SJSA1 (cell line): ENCODE measurements around the gene RUFY3. TPM values are rescaled to one million over a fixed set of nuclear protein-coding genes. Genes with fewer than 3 reads are reported as not detected.
"Not testable (repeated sequence)": the region's sequence is repeated elsewhere in the genome, so short reads cannot be mapped to it uniquely, and the experiment has no call there.

ENCODE experiments used
- DNase-seq, 2 experiments: peaks; one replicate each; pipeline ENCODE4 v3.0.0-alpha.2; 2015 to 2020; ENCODE audit warnings: low spot score in 2 of 2, low read depth in 1 of 2
- H3K27ac ChIP-seq: fragments of 250-450 bp; sonication (Bioruptor Pico); 2 replicates; pipeline ENCODE4 v1.5.1; 2020; ENCODE audit warnings: mild to moderate bottlenecking, moderate library complexity
- H3K27me3 ChIP-seq: fragments of 250-450 bp; sonication (Bioruptor Pico); replicated peaks from 2 replicates; pipeline ENCODE4 v1.5.1; 2020; ENCODE audit warnings: mild to moderate bottlenecking, moderate library complexity
- H3K36me3 ChIP-seq: fragments of 250-450 bp; sonication (Bioruptor Pico); 2 replicates; pipeline ENCODE4 v1.5.1; 2020; ENCODE audit warnings: mild to moderate bottlenecking
- H3K4me1 ChIP-seq: fragments of 250-450 bp; sonication (Bioruptor Pico); replicated peaks from 2 replicates; pipeline ENCODE4 v1.6.1; 2021; ENCODE audit warnings: mild to moderate bottlenecking
- H3K4me3 ChIP-seq: fragments of 250-450 bp; sonication (Bioruptor Pico); 2 replicates; pipeline ENCODE4 v1.5.1; 2020; ENCODE audit warnings: mild to moderate bottlenecking
- H3K9me3 ChIP-seq: fragments of 250-450 bp; sonication (Bioruptor Pico); replicated peaks from 2 replicates; pipeline ENCODE4 v1.5.1; 2020; ENCODE audit warnings: mild to moderate bottlenecking
- total RNA-seq: library from RNA; depleted of rRNA; stranded (reverse); fragments of >200 nt; shearing (Covaris generic); gene quantifications from 2 replicates; pipeline ENCODE4 v1.2.3, GENCODE V29; 2014

RUFY3 gene
- total RNA-seq, 1 experiment from 2014 or later: 21.1 TPM

DNA sequence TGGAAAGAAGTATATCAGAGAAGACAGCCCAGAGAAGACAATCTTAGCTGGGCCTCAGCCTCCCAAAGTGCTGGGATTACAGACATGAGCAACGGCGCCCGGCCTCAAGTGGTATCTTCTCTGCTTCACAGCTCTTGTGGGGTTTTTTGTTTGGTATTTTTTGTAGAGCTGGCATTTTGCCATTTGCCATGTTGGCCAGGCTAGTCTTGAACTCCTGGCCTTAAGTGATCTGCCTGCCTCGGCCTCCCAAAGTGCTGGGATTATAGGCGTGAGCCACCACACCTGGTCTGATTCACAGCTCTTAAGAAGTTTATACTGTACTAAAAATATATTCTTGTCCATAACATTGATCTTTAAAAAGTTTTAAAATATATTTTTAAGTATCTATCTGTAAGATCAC lies 21.1 kb upstream of the RUFY3 start:
- no peak overlapping the region for H3K27ac ChIP-seq
- DNase-seq: no peak
- H3K9me3 ChIP-seq: no peaks in the 10 kb centered on the region
- peaks cover 8% of the 10 kb centered on the region for H3K36me3 ChIP-seq
- H3K4me3 ChIP-seq: no peak overlapping the region
- peaks cover 14% of the 10 kb centered on the region for H3K4me1 ChIP-seq
- no peaks in the 10 kb centered on the region for H3K27me3 ChIP-seq

GRCh38 chr4:70701271-70701670 lies 20.5 kb upstream of the RUFY3 start:
- H3K36me3 ChIP-seq: peaks cover 8% of the 10 kb centered on the region
- H3K9me3 ChIP-seq: no peaks in the 10 kb centered on the region
- peaks cover 17% of the 10 kb centered on the region for H3K4me1 ChIP-seq
- no peak for DNase-seq
- no peak overlapping the region for H3K4me3 ChIP-seq
- no peak overlapping the region for H3K27ac ChIP-seq
- H3K27me3 ChIP-seq: no peaks in the 10 kb centered on the region

GRCh38 chr4:70702592-70702991 lies 19.2 kb upstream of the RUFY3 start:
- H3K9me3 ChIP-seq, H3K27me3 ChIP-seq, H3K4me3 ChIP-seq, H3K27ac ChIP-seq, DNase-seq, H3K36me3 ChIP-seq: not testable (repeated sequence)
- peaks cover 27% of the 10 kb centered on the region for H3K4me1 ChIP-seq

GRCh38 chr4:70703619-70704214 lies 18.0 kb upstream of the RUFY3 start:
- peak in 1 of 2 experiments; percentile 10 for DNase-seq
- H3K4me1 ChIP-seq: peaks cover 27% of the 10 kb centered on the region

GRCh38 chr4:70704215-70704930 lies 17.4 kb upstream of the RUFY3 start:
- Histone ChIP-seq H3K4me3 (peak overlapping the region; percentile 96), H3K27ac (peak overlapping the region; percentile 62), H3K9me3 (no peaks in the 10 kb centered on the region), H3K4me1 (peaks cover 27% of the 10 kb centered on the region), H3K36me3 (peaks cover 8% of the 10 kb centered on the region), H3K27me3 (no peaks in the 10 kb centered on the region)
- DNase-seq: peak; percentile 59 to 81

More at GRCh38 chr4:70703619-70704214, 18.0 kb upstream of the RUFY3 start:
- Histone ChIP-seq H3K4me3 (peak overlapping the region; percentile 96), H3K36me3 (peaks cover 8% of the 10 kb centered on the region), H3K27me3 (no peaks in the 10 kb centered on the region), H3K9me3 (no peaks in the 10 kb centered on the region), H3K27ac (peak overlapping the region; percentile 62)

DNA sequence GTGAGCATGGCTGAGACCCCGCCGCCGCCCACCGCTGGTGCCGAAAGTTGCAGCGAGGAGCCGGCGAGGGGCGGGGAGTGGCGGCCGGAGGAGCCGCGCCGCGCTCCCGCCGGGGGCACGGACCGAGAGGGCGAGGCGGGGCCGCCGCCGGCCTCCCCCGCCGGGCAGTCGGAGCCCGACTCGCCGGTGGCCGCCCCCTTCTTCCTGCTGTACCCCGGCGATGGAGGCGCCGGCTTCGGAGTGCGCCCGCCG lies 16.9 kb upstream of the RUFY3 start:
- H3K9me3 ChIP-seq: no peaks in the 10 kb centered on the region
- H3K4me3 ChIP-seq: peak overlapping the region; percentile 96
- H3K4me1 ChIP-seq: peaks cover 27% of the 10 kb centered on the region
- peaks cover 8% of the 10 kb centered on the region for H3K36me3 ChIP-seq
- H3K27me3 ChIP-seq: no peaks in the 10 kb centered on the region
- peak in 1 of 2 experiments; percentile 74 for DNase-seq
- peak overlapping the region; percentile 62 for H3K27ac ChIP-seq

GRCh38 chr4:70705183-70706043 lies 16.4 kb upstream of the RUFY3 start:
- DNase-seq: peak; percentile 73 to 89
- Histone ChIP-seq H3K36me3 (peaks cover 8% of the 10 kb centered on the region), H3K4me1 (peaks cover 27% of the 10 kb centered on the region), H3K9me3 (no peaks in the 10 kb centered on the region), H3K4me3 (peak overlapping the region; percentile 96), H3K27ac (peak overlapping the region; percentile 62), H3K27me3 (no peaks in the 10 kb centered on the region)

- Histone ChIP-seq H3K4me3 (peak overlapping the region; percentile 96), H3K4me1 (peaks cover 27% of the 10 kb centered on the region), H3K9me3 (no peaks in the 10 kb centered on the region), H3K27ac (peak overlapping the region; percentile 62; the same call in 1 of the 2 replicates), H3K36me3 (peaks cover 8% of the 10 kb centered on the region), H3K27me3 (no peaks in the 10 kb centered on the region)
- no peak for DNase-seq
These were observed 15.7 kb upstream of the RUFY3 start for GRCh38 chr4:70706044-70706461.

DNA sequence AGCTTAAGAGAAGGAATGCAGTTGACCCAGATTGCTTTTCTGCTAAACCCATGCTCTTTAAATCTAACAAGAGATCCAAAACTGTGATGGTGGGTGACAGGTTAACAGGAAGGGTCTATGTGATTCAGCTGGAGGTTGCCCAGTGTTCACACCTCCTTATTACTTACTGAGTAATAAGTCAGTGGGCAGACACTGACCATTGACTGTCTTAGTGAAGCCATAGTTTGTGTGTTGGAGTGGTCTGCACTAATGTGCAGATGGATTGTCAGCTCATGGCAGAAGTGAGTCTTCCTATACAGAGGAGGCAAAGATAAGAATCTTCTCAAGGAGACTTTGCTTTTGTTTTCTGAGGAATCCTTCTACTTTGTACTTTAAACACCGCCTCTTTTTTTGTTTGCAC lies 15.2 kb upstream of the RUFY3 start:
- Histone ChIP-seq H3K9me3 (no peaks in the 10 kb centered on the region), H3K27me3 (no peaks in the 10 kb centered on the region), H3K4me3 (peak overlapping the region; percentile 96), H3K4me1 (peaks cover 27% of the 10 kb centered on the region), H3K36me3 (peaks cover 8% of the 10 kb centered on the region), H3K27ac (no peak overlapping the region; the same call in 1 of the 2 replicates)
- DNase-seq: peak in 1 of 2 experiments; percentile 18

- no peak overlapping the region for H3K27ac ChIP-seq
- DNase-seq: no peak
- peaks cover 6% of the 10 kb centered on the region for H3K36me3 ChIP-seq
- H3K4me1 ChIP-seq: peaks cover 16% of the 10 kb centered on the region
- H3K27me3 ChIP-seq: no peaks in the 10 kb centered on the region
- no peak overlapping the region for H3K4me3 ChIP-seq
- H3K9me3 ChIP-seq: no peaks in the 10 kb centered on the region
These were observed 12.1 kb upstream of the RUFY3 start for GRCh38 chr4:70709611-70710205.

GRCh38 chr4:70711599-70711998 lies 10.2 kb upstream of the RUFY3 start:
- no peaks in the 10 kb centered on the region for H3K27me3 ChIP-seq
- peaks cover 7% of the 10 kb centered on the region for H3K4me1 ChIP-seq
- H3K36me3 ChIP-seq: no peaks in the 10 kb centered on the region
- no peak overlapping the region for H3K27ac ChIP-seq
- no peak for DNase-seq
- no peak overlapping the region for H3K4me3 ChIP-seq
- no peaks in the 10 kb centered on the region for H3K9me3 ChIP-seq

- H3K27ac ChIP-seq: no peak overlapping the region
- DNase-seq: no peak
- no peaks in the 10 kb centered on the region for H3K36me3 ChIP-seq
- H3K4me1 ChIP-seq: peaks cover 1% of the 10 kb centered on the region
- no peaks in the 10 kb centered on the region for H3K9me3 ChIP-seq
- H3K4me3 ChIP-seq: no peak overlapping the region
- H3K27me3 ChIP-seq: no peaks in the 10 kb centered on the region
These were observed 9.6 kb upstream of the RUFY3 start for GRCh38 chr4:70712150-70712549.

- Histone ChIP-seq H3K9me3 (no peaks in the 10 kb centered on the region), H3K4me3 (no peak overlapping the region), H3K36me3 (no peaks in the 10 kb centered on the region), H3K27me3 (no peaks in the 10 kb centered on the region), H3K4me1 (no peaks in the 10 kb centered on the region), H3K27ac (no peak overlapping the region)
- no peak for DNase-seq
These were observed 8.9 kb upstream of the RUFY3 start for GRCh38 chr4:70712604-70713452.
